Endothelial cell of umbilical vein (primary cell): ENCODE data around the gene EARS2. TPM values are rescaled to one million over a fixed set of nuclear protein-coding genes. Genes with fewer than 3 reads are reported as not detected.

Experiments used
- BruUV-seq: library from RNA; stranded (reverse); fragments of 400-500 nt; replicated peaks from 2 replicates; lab custom pipeline; 2021; lab: Mats Ljungman, UMichigan
- CTCF ChIA-PET: fragments of 300-600, 350-600 bp; sonication (Branson Sonifier 250); formaldehyde crosslinking; loops from one replicate; lab custom pipeline; 2021; ENCODE audit warnings: antibody characterized with exemption, inconsistent platforms; lab: Charles Lee
- POLR2A ChIA-PET: fragments of 300-600, 350-600 bp; sonication (Branson Sonifier 250); formaldehyde crosslinking; loops from one replicate; lab custom pipeline; 2021; ENCODE audit warnings: antibody characterized with exemption, inconsistent platforms; lab: Charles Lee
- DNase-seq: peaks from one replicate; pipeline ENCODE4 v3.0.0-alpha.2; 2011; ENCODE audit warnings: low read depth, low spot score
- FAIRE-seq: peaks from 2 replicates; lab custom pipeline; 2011; peaks lifted over from hg19 to GRCh38; lab: Jason Lieb, UNC
- H2AFZ ChIP-seq: 2 replicates; pipeline ENCODE4 v1.6.0; 2012; ENCODE audit warnings: low read depth, low read length, control low read depth, inconsistent platforms
- H3K27ac ChIP-seq: 2 replicates; pipeline ENCODE4 v1.5.1; 2011; ENCODE audit warnings: low read depth, mild to moderate bottlenecking, control low read depth, low read length, moderate library complexity; ENCODE audit not compliant: insufficient read depth
- H3K27me3 ChIP-seq, 2 experiments: 2 replicates each; pipeline versions ENCODE4 v1.6.0 to v1.6.1; 2011; ENCODE audit warnings: low read length in 2 of 2, mixed read lengths in 1 of 2; ENCODE audit not compliant: control insufficient read depth in 2 of 2, insufficient read depth in 2 of 2
- H3K36me3 ChIP-seq, 2 experiments: 2 replicates in 1 of 2; 3 replicates in 1 of 2; pipeline ENCODE4 v1.5.1; 2011; ENCODE audit warnings: low read length in 2 of 2, mild to moderate bottlenecking in 1 of 2, moderate library complexity in 1 of 2; ENCODE audit not compliant: control insufficient read depth in 2 of 2, insufficient read depth in 2 of 2; ENCODE audit errors: extremely low read depth in 1 of 2
- H3K4me1 ChIP-seq: 3 replicates; pipeline ENCODE4 v1.5.1; 2011; ENCODE audit warnings: mild to moderate bottlenecking, low read length; ENCODE audit not compliant: control insufficient read depth, insufficient read depth; ENCODE audit errors: extremely low read depth
- H3K4me2 ChIP-seq: 2 replicates; pipeline ENCODE4 v1.6.1; 2011; ENCODE audit warnings: low read length, control low read depth, mixed read lengths; ENCODE audit not compliant: insufficient read depth
- H3K4me3 ChIP-seq, 3 experiments: fragments of 200-600 bp in 1 of 3; sonication (generic), shearing (Covaris generic) in 1 of 3; replicated peaks in 1 of 3; 2 replicates each; pipeline ENCODE4 v1.5.1; 2011 to 2016; ENCODE audit warnings: control low read depth in 3 of 3, low read length in 3 of 3, mild to moderate bottlenecking in 2 of 3, inconsistent platforms in 1 of 3, low read depth in 1 of 3, moderate library complexity in 1 of 3; ENCODE audit not compliant: insufficient read depth in 1 of 3
- H3K79me2 ChIP-seq: 2 replicates; pipeline ENCODE4 v1.6.0; 2012; ENCODE audit warnings: low read length, inconsistent platforms; ENCODE audit not compliant: control insufficient read depth, insufficient read depth
- H3K9ac ChIP-seq: replicated peaks from 2 replicates; pipeline ENCODE3; 2011; ENCODE audit warnings: low read length, control low read depth; ENCODE audit not compliant: insufficient read depth; ENCODE audit errors: extremely low read depth
- H3K9me1 ChIP-seq: replicated peaks from 3 replicates; pipeline ENCODE4 v1.6.0; 2011; ENCODE audit warnings: mild to moderate bottlenecking, low read length; ENCODE audit not compliant: control insufficient read depth, insufficient read depth; ENCODE audit errors: extremely low read depth
- H3K9me3 ChIP-seq: replicated peaks from 2 replicates; pipeline ENCODE4 v1.5.1; 2012; ENCODE audit warnings: low read length, inconsistent platforms; ENCODE audit not compliant: control insufficient read depth, insufficient read depth
- H4K20me1 ChIP-seq: replicated peaks from 2 replicates; pipeline ENCODE3; 2011; ENCODE audit warnings: mild to moderate bottlenecking, low read length; ENCODE audit not compliant: control insufficient read depth, insufficient read depth; ENCODE audit errors: extremely low read depth
- EZH2 ChIP-seq: IDR thresholded peaks from 2 replicates; pipeline ENCODE4 v1.6.1; 2012; ENCODE audit warnings: borderline replicate concordance, low read depth, mild to moderate bottlenecking, moderate library complexity, low read length, inconsistent platforms; ENCODE audit not compliant: severe bottlenecking
- FOS ChIP-seq: IDR thresholded peaks from 2 replicates; pipeline ENCODE4 v1.6.1; 2011; ENCODE audit warnings: mild to moderate bottlenecking, low read length, moderate library complexity, borderline replicate concordance; ENCODE audit not compliant: insufficient read depth
- GATA2 ChIP-seq: IDR thresholded peaks from 2 replicates; pipeline ENCODE4 v1.7.0; 2011; ENCODE audit warnings: low read depth, mild to moderate bottlenecking, moderate library complexity, mixed read lengths, low read length; ENCODE audit not compliant: insufficient read length, insufficient read depth
- JUN ChIP-seq: IDR thresholded peaks from 2 replicates; pipeline ENCODE4 v1.6.1; 2011; ENCODE audit warnings: borderline replicate concordance, low read depth; ENCODE audit not compliant: insufficient read length, insufficient read depth
- MYC ChIP-seq: IDR thresholded peaks from one replicate; pipeline ENCODE4 v1.6.1; 2011; ENCODE audit warnings: mild to moderate bottlenecking, low read depth, low read length
- POLR2A ChIP-seq: IDR thresholded peaks from 2 replicates; pipeline ENCODE4 v1.6.1; 2012; ENCODE audit warnings: low read depth, mild to moderate bottlenecking, control low read depth, low read length
- POLR2AphosphoS5 ChIP-seq: IDR thresholded peaks from 2 replicates; pipeline ENCODE4 v1.6.1; 2012; ENCODE audit warnings: low read depth, mild to moderate bottlenecking, control low read depth, low read length, moderate library complexity; ENCODE audit not compliant: insufficient read depth
- dilution Hi-C: fragments of 300-500 bp; cut with MboI; formaldehyde crosslinking; loops from one replicate; pipeline ENCODE4 v1.15.0; 2019; ENCODE audit warnings: low sequenced_read_pairs; ENCODE audit not compliant: extremely low pct_ligation_motif_present
- intact Hi-C: fragments of 100-400 bp; cut with micrococcal nuclease; formaldehyde crosslinking; loops from one replicate; pipeline ENCODE4 v1.10.0; 2022
- polyA plus RNA-seq, 4 experiments: library from polyadenylated mRNA; depleted of rRNA in 3 of 4; stranded (reverse) in 3 of 4; unstranded in 1 of 4; fragments of >200 nt; gene quantifications; 2 replicates each; pipeline versions ENCODE4 v1.2.1 to v1.2.3, GENCODE V29; 2011 to 2012; ENCODE audit warnings: missing spikeins in 1 of 4
- total RNA-seq: library from RNA; stranded (reverse); gene quantifications from 2 replicates; pipeline ENCODE4 v1.2.3, GENCODE V29; 2021
- TF ChIP-seq, protein P1 (sequence below), 2 donors: IDR thresholded peaks; 1 replicate in 1 of 2; 2 replicates in 1 of 2; pipeline ENCODE4 v1.5.1; 2011; ENCODE audit warnings: low read length in 2 of 2, mild to moderate bottlenecking in 2 of 2, moderate library complexity in 2 of 2, control low read depth in 1 of 2, inconsistent platforms in 1 of 2, low read depth in 1 of 2; ENCODE audit not compliant: insufficient read depth in 1 of 2; ENCODE audit errors: extremely low read depth in 1 of 2
- TF ChIP-seq, protein P2 (sequence below): IDR thresholded peaks from 2 replicates; pipeline ENCODE4 v1.6.1; 2011; ENCODE audit not compliant: insufficient read depth, insufficient read length

The EARS2 gene
- total and polyA plus RNA-seq, 2 donors (not counting 3 experiments of a cell fraction or from before 2014, with no cell fraction given) = 14.7 to 21.6 TPM

DNA sequence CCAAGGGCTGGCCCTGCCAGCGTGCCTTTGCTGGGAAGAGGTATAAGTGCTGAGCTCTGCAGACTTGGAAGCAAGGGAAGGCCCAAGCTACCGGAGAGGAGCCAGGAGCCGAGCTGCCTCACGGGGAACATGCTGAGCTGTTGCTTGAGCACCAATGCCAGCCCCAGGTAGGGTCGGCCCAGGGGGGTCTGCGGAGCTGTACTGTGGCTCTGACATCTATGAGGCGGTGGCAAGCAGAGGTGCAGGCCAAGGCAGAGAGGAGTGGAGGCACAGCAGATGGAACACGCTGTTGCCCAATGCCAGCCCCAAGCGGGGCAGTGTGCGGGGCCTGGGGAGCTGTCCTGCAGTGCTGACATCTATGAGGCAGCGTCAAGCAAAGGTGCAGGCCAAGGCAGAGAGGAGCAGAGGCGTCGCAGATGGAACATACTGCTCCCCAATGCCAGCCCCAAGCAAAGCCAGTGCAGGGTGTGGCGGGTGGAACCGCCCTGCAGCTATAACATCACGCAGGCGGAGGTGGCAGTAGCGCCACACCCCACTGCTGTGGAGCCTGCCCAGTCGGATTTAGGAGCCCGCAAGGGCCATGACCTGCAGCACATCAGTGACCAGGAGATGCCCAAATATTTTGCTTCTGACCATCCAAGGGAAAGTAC, 56.8 kb downstream of the EARS2 start:
- no peak overlapping the region for H3K4me2 ChIP-seq
- dilution Hi-C loops = no loop called here
- no peak for FAIRE-seq

More for the DNA sequence above, 56.8 kb downstream of the EARS2 start:
- H4K20me1 ChIP-seq = peaks cover 2% of the 10 kb centered on the region
- H3K9ac ChIP-seq = no peak overlapping the region
- POLR2A ChIA-PET = no interaction called here
- CTCF ChIA-PET = interaction anchor here (0.8 to 1.9 kb wide), 4 partner anchors 9 to 65 kb away, joined by 3 to 4 read pairs (median 3); no protein-coding TSS in a partner anchor
- H3K9me3 ChIP-seq = no peaks in the 10 kb centered on the region
- H3K79me2 ChIP-seq = peaks cover 72% of the 10 kb centered on the region
- no peak overlapping the region for H3K27ac ChIP-seq
- peaks cover 27% of the 10 kb centered on the region for H3K4me1 ChIP-seq
- TF ChIP-seq GATA2 (no peak), EZH2 (no peak), POLR2AphosphoS5 (no peak), FOS (no peak), MYC (no peak), JUN (no peak), POLR2A (no peak)
- TF ChIP-seq, protein P1, sequence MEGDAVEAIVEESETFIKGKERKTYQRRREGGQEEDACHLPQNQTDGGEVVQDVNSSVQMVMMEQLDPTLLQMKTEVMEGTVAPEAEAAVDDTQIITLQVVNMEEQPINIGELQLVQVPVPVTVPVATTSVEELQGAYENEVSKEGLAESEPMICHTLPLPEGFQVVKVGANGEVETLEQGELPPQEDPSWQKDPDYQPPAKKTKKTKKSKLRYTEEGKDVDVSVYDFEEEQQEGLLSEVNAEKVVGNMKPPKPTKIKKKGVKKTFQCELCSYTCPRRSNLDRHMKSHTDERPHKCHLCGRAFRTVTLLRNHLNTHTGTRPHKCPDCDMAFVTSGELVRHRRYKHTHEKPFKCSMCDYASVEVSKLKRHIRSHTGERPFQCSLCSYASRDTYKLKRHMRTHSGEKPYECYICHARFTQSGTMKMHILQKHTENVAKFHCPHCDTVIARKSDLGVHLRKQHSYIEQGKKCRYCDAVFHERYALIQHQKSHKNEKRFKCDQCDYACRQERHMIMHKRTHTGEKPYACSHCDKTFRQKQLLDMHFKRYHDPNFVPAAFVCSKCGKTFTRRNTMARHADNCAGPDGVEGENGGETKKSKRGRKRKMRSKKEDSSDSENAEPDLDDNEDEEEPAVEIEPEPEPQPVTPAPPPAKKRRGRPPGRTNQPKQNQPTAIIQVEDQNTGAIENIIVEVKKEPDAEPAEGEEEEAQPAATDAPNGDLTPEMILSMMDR (IDR thresholded peaks at IDR 0.05; ENCODE audit: extremely low read depth in 1 of 2, insufficient read depth in 1 of 2, low read depth in 1 of 2, low read length in 2 of 2) = no peak
- TF ChIP-seq, protein P2, sequence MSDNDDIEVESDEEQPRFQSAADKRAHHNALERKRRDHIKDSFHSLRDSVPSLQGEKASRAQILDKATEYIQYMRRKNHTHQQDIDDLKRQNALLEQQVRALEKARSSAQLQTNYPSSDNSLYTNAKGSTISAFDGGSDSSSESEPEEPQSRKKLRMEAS = no peak
- peaks cover under 1 to 3% of the 10 kb centered on the region in 2 experiments for H3K36me3 ChIP-seq
- intact Hi-C loops = no loop called here
- H2AFZ ChIP-seq = no peak overlapping the region
- DNase-seq = no peak
- no TSS peak for BruUV-seq
- no peaks in the 10 kb centered on the region for H3K9me1 ChIP-seq
- no peak overlapping the region for H3K4me3 ChIP-seq
- no peaks in the 10 kb centered on the region for H3K27me3 ChIP-seq
